ENCODE measurements around the gene RCAN2. TPM values are rescaled to one million over a fixed set of nuclear protein-coding genes. Genes with fewer than 3 reads are reported as not detected.

Gene RCAN2
- total and polyA plus RNA-seq, 2 donors (not counting 1 experiment from before 2014, with no cell fraction given) = not detected

DNA sequence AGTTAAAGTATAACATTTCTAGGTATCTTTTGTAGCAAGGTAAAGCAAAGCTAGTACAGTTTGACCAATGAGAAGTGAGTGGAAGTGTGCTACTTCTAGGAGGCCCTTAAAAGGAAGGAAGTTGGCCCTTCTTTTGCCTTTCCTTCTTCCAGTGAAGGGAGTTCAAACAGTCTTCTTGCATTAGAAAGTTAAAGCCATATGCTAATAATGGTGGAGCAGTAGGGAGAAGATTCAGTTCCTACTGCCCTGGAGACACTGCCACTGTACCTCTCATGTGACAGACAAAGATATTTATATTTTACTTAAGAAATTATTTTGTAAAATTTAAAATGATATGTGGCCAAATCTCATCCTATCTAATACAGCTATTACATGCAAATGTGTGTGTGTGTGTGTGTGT is 26.0 kb upstream of the RCAN2 start:
- CTCF ChIA-PET = interaction anchor here (0.6 kb wide), 1 partner anchor 263 kb away, joined by 6 read pairs; no protein-coding TSS in a partner anchor
- POLR2A ChIA-PET = no interaction called here
- Histone ChIP-seq H3K27ac (ENCODE audit: low read length in 2 of 2) (no peak overlapping the region), H3K9ac (ENCODE audit: low read length) (no peak overlapping the region), H3K4me3 (ENCODE audit: control extremely low read depth in 1 of 5, extremely low read depth in 1 of 5, insufficient read depth in 1 of 5, low read depth in 2 of 5, low read length in 4 of 5) (no peak overlapping the region), H4K20me1 (ENCODE audit: control insufficient read depth, insufficient read depth, low read length, poor library complexity, severe bottlenecking) (no peaks in the 10 kb centered on the region), H3K79me2 (ENCODE audit: control insufficient read depth, insufficient read depth, low read length) (no peaks in the 10 kb centered on the region), H3K36me3 (replicated peaks in 1 of 2; ENCODE audit: control extremely low read depth in 1 of 2, control insufficient read depth in 1 of 2, extremely low read depth in 1 of 2, insufficient read depth in 2 of 2, low read length in 1 of 2) (no peaks in the 10 kb centered on the region), H3K27me3 (replicated peaks in 1 of 4; ENCODE audit: control extremely low read depth in 1 of 4, control insufficient read depth in 3 of 4, insufficient read depth in 4 of 4, low read length in 3 of 4) (no peaks in the 10 kb centered on the region), H2AFZ (ENCODE audit: insufficient read depth, low read depth, low read length, poor library complexity, severe bottlenecking) (no peak overlapping the region), H3K4me1 (ENCODE audit: control insufficient read depth in 2 of 2, insufficient read depth in 2 of 2, low read length in 2 of 2) (no peaks in the 10 kb centered on the region), H3K9me3 (ENCODE audit: control extremely low read depth in 1 of 3, control insufficient read depth in 2 of 3, insufficient read depth in 1 of 3, low read length in 2 of 3) (no peaks in the 10 kb centered on the region), H3K4me2 (replicated peaks; ENCODE audit: low read depth, low read length, poor library complexity, severe bottlenecking) (no peak overlapping the region)
- Mint-ChIP-seq H3K27ac (no peak overlapping the region), H3K9me3 (ENCODE audit: insufficient read depth) (no peaks in the 10 kb centered on the region), H3K4me1 (no peaks in the 10 kb centered on the region), H3K4me3 (no peak overlapping the region), H3K27me3 (peaks cover 11% of the 10 kb centered on the region)
- intact Hi-C loops (cut with micrococcal nuclease) = no loop called here
- no peak for TF ChIP-seq EZH2 (IDR thresholded peaks at IDR 0.05; ENCODE audit: borderline replicate concordance, insufficient read depth, low read depth, low read length, poor library complexity, severe bottlenecking)
- TF ChIP-seq, protein P1, sequence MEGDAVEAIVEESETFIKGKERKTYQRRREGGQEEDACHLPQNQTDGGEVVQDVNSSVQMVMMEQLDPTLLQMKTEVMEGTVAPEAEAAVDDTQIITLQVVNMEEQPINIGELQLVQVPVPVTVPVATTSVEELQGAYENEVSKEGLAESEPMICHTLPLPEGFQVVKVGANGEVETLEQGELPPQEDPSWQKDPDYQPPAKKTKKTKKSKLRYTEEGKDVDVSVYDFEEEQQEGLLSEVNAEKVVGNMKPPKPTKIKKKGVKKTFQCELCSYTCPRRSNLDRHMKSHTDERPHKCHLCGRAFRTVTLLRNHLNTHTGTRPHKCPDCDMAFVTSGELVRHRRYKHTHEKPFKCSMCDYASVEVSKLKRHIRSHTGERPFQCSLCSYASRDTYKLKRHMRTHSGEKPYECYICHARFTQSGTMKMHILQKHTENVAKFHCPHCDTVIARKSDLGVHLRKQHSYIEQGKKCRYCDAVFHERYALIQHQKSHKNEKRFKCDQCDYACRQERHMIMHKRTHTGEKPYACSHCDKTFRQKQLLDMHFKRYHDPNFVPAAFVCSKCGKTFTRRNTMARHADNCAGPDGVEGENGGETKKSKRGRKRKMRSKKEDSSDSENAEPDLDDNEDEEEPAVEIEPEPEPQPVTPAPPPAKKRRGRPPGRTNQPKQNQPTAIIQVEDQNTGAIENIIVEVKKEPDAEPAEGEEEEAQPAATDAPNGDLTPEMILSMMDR (IDR thresholded peaks at IDR 0.05) = no peak
- DNase-seq (no peak), ATAC-seq (ENCODE audit: low read depth) (no peak)

DNA sequence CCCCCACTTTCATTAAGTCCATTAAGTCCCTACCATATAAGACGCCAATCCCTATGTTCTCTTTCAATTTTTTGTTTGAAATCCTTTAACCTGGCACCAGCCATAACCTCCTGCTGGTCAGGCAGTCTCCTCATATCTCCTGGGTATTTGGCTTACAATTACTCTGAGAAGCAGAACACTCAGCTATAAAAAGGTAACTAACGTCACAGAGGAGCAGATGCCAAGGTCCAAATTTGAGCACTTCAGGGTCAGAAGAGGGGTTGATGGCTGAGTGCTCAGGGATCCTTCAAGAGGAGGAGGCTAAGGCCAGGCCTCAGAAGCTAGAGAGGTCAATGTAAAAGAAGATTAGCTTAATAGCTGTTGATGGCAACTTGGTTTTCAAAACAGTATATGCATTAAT is 22.3 kb upstream of the RCAN2 start:
- no peak for TF ChIP-seq EZH2 (IDR thresholded peaks at IDR 0.05; ENCODE audit: borderline replicate concordance, insufficient read depth, low read depth, low read length, poor library complexity, severe bottlenecking)
- TF ChIP-seq, protein P1 (IDR thresholded peaks at IDR 0.05) = no peak
- Histone ChIP-seq H3K27ac (ENCODE audit: low read length in 2 of 2) (no peak overlapping the region), H3K4me2 (replicated peaks; ENCODE audit: low read depth, low read length, poor library complexity, severe bottlenecking) (no peak overlapping the region), H3K79me2 (ENCODE audit: control insufficient read depth, insufficient read depth, low read length) (no peaks in the 10 kb centered on the region), H2AFZ (ENCODE audit: insufficient read depth, low read depth, low read length, poor library complexity, severe bottlenecking) (no peak overlapping the region), H3K36me3 (replicated peaks in 1 of 2; ENCODE audit: control extremely low read depth in 1 of 2, control insufficient read depth in 1 of 2, extremely low read depth in 1 of 2, insufficient read depth in 2 of 2, low read length in 1 of 2) (no peaks in the 10 kb centered on the region), H3K4me3 (ENCODE audit: control extremely low read depth in 1 of 5, extremely low read depth in 1 of 5, insufficient read depth in 1 of 5, low read depth in 2 of 5, low read length in 4 of 5) (no peak overlapping the region), H3K27me3 (replicated peaks in 1 of 4; ENCODE audit: control extremely low read depth in 1 of 4, control insufficient read depth in 3 of 4, insufficient read depth in 4 of 4, low read length in 3 of 4) (no peaks in the 10 kb centered on the region), H3K4me1 (ENCODE audit: control insufficient read depth in 2 of 2, insufficient read depth in 2 of 2, low read length in 2 of 2) (no peaks in the 10 kb centered on the region), H3K9ac (ENCODE audit: low read length) (no peak overlapping the region), H4K20me1 (ENCODE audit: control insufficient read depth, insufficient read depth, low read length, poor library complexity, severe bottlenecking) (no peaks in the 10 kb centered on the region), H3K9me3 (ENCODE audit: control extremely low read depth in 1 of 3, control insufficient read depth in 2 of 3, insufficient read depth in 1 of 3, low read length in 2 of 3) (no peaks in the 10 kb centered on the region)
- ChIA-PET POLR2A (no interaction called here), CTCF (no interaction called here)
- no peaks in the 10 kb centered on the region for H3K9me3 Mint-ChIP-seq (ENCODE audit: insufficient read depth)
- ATAC-seq (ENCODE audit: low read depth) (no peak), DNase-seq (no peak)
- H3K4me1 Mint-ChIP-seq = no peaks in the 10 kb centered on the region
- WGBS (ENCODE audit: insufficient coverage) = 100% methylated on average over 1 of the region's 2 CpGs
- H3K27me3 Mint-ChIP-seq = peaks cover 17% of the 10 kb centered on the region
- intact Hi-C loops (cut with micrococcal nuclease) = no loop called here
- no peak overlapping the region for H3K27ac Mint-ChIP-seq
- no peak overlapping the region for H3K4me3 Mint-ChIP-seq

Measured in B cell (primary cell).